VCaP (cell line): ENCODE results near the gene CRCP.
"Not testable (repeated sequence)": the region's sequence is repeated elsewhere in the genome, so short reads cannot be mapped to it uniquely, and the experiment has no call there.

ENCODE experiments used
- H3K27ac ChIP-seq: fragments of 450-650 bp; 2 replicates; pipeline ENCODE4 v1.5.1; 2017
- CTCF ChIP-seq: fragments of 450-650 bp; conservative IDR thresholded peaks from 2 replicates; pipeline ENCODE4 v1.5.1; 2017; ENCODE audit warnings: mild to moderate bottlenecking, moderate library complexity

CRCP gene

GRCh38 chr7:66099232-66099550 is 15.5 kb upstream of the CRCP start:
- TF ChIP-seq CTCF = no peak

GRCh38 chr7:66099551-66100407 is 14.9 kb upstream of the CRCP start:
- H3K27ac ChIP-seq = peak overlapping the region; percentile 99
- no peak for TF ChIP-seq CTCF

More at GRCh38 chr7:66099232-66099550, 15.5 kb upstream of the CRCP start:
- peak overlapping the region; percentile 99 for H3K27ac ChIP-seq

GRCh38 chr7:66100408-66101050 is 14.1 kb upstream of the CRCP start:
- peak overlapping the region; percentile 99 for H3K27ac ChIP-seq
- no peak for TF ChIP-seq CTCF

GRCh38 chr7:66102168-66102567 is 12.5 kb upstream of the CRCP start:
- H3K27ac ChIP-seq = peak overlapping the region; percentile 99; the same call in 1 of the 2 replicates

GRCh38 chr7:66103994-66104393 is 10.7 kb upstream of the CRCP start:
- not testable (repeated sequence) for H3K27ac ChIP-seq

GRCh38 chr7:66105263-66105748 is 9.3 kb upstream of the CRCP start:
- no peak overlapping the region for H3K27ac ChIP-seq
- TF ChIP-seq CTCF = no peak

GRCh38 chr7:66108410-66108809 is 6.2 kb upstream of the CRCP start:
- not testable (repeated sequence) for H3K27ac ChIP-seq

- no peak overlapping the region for H3K27ac ChIP-seq
- TF ChIP-seq CTCF = no peak
These were observed 3.8 kb upstream of the CRCP start for GRCh38 chr7:66110856-66111255.

- H3K27ac ChIP-seq = peak overlapping the region; percentile 93; the same call in 1 of the 2 replicates
These were observed 2.2 kb downstream of the CRCP start for GRCh38 chr7:66116680-66117420.
